Nephron progenitor cell (in vitro differentiated cells): ENCODE data around the gene CLEC10A.

Experiments used
- DNase-seq: peaks from one replicate; pipeline ENCODE4 v3.0.0; 2021
- H3K27ac Mint-ChIP-seq: 2 replicates; pipeline ENCODE4 v1.8.0; 2021; ENCODE audit warnings: mild to moderate bottlenecking, moderate library complexity, mixed read lengths
- H3K27me3 Mint-ChIP-seq: 2 replicates; pipeline ENCODE4 v1.8.0; 2021; ENCODE audit warnings: mild to moderate bottlenecking, low read depth, mixed read lengths; ENCODE audit not compliant: poor library complexity
- H3K36me3 Mint-ChIP-seq: 2 replicates; pipeline ENCODE4 v1.8.0; 2021; ENCODE audit warnings: low read depth, mixed read lengths
- H3K4me1 Mint-ChIP-seq: 2 replicates; pipeline ENCODE4 v1.8.0; 2021; ENCODE audit warnings: mixed read lengths
- H3K4me3 Mint-ChIP-seq: 2 replicates; pipeline ENCODE4 v1.8.0; 2021; ENCODE audit warnings: mild to moderate bottlenecking, moderate library complexity, mixed read lengths
- H3K9me3 Mint-ChIP-seq: 2 replicates; pipeline ENCODE4 v1.8.0; 2021; ENCODE audit warnings: mild to moderate bottlenecking, moderate library complexity, mixed read lengths
- CTCF ChIP-seq: fragments of 200-600 bp; sonication (generic); IDR thresholded peaks from 2 replicates; pipeline ENCODE4 v1.5.0; 2021; ENCODE audit warnings: antibody characterized with exemption

The CLEC10A gene

GRCh38 chr17:7026471-7027115, 53.5 kb downstream of the CLEC10A start:
- H3K27me3 Mint-ChIP-seq = peaks cover 44% of the 10 kb centered on the region
- H3K4me1 Mint-ChIP-seq = peaks cover 14% of the 10 kb centered on the region
- H3K27ac Mint-ChIP-seq = peak overlapping the region; percentile 25

GRCh38 chr17:7025245-7025644, 54.8 kb downstream of the CLEC10A start:
- DNase-seq = no peak
- H3K27ac Mint-ChIP-seq = no peak overlapping the region
- H3K9me3 Mint-ChIP-seq = no peaks in the 10 kb centered on the region
- H3K36me3 Mint-ChIP-seq = no peaks in the 10 kb centered on the region
- no peak for TF ChIP-seq CTCF
- peaks cover 47% of the 10 kb centered on the region for H3K27me3 Mint-ChIP-seq
- no peak overlapping the region for H3K4me3 Mint-ChIP-seq
- H3K4me1 Mint-ChIP-seq = peaks cover 27% of the 10 kb centered on the region

More at GRCh38 chr17:7026471-7027115, 53.5 kb downstream of the CLEC10A start:
- DNase-seq = no peak
- no peaks in the 10 kb centered on the region for H3K36me3 Mint-ChIP-seq
- H3K4me3 Mint-ChIP-seq = no peak overlapping the region
- no peaks in the 10 kb centered on the region for H3K9me3 Mint-ChIP-seq
- TF ChIP-seq CTCF = no peak
